IPS DF 19.7 (cell line): Measurements from ENCODE around the gene ZDHHC17.
"Not testable (repeated sequence)": the region's sequence is repeated elsewhere in the genome, so short reads cannot be mapped to it uniquely, and the experiment has no call there.

Source experiments
- DNase-seq: peaks from one replicate; pipeline ENCODE4 v3.0.0-alpha.2; 2013; ENCODE audit warnings: low read depth, low spot score

Gene ZDHHC17

GRCh38 chr12:76765598-76765997, 1.7 kb downstream of the ZDHHC17 start:
- DNase-seq: no peak

DNA sequence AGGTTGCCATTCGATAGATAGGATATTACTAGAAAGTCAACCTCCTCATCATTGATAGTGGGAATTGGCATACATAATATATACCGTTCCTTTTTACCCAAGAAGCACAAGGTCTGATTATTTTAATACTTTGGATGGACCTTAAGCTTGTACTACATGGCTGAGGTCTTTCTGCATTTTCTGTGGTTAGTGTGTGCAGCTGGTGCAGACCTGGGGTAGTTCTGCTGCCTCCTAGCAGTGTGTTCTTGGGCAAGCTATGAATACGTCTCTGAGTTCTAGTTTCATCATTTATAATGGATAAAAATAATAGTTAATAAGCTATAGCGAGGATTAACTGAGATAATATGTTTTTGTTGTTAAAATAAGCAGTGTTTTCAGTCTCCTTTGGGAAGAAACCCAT, 2.2 kb downstream of the ZDHHC17 start:
- DNase-seq: no peak

DNA sequence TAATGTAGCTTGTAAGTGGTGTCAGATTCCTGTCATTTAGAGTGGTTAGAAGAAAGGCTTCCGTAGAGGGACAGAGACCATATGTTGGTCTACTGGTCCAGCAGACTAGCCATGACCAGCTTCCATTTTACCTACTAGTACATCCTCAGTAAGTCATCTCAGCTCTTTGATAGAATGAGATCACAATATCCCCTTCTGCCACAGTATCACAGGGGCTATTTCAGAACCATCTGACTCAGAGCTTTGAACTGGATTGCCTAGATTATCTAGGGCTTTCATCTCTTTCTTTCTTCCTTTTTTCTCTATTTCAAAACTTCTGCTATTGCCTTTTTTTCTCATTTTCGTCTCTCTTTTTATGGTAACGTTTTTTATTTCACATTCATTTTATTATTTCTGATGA, 4.7 kb downstream of the ZDHHC17 start:
- DNase-seq: no peak

- DNase-seq: no peak
These were observed 13.9 kb downstream of the ZDHHC17 start for GRCh38 chr12:76777765-76778216.

- no peak for DNase-seq
These were observed 14.4 kb downstream of the ZDHHC17 start for GRCh38 chr12:76778364-76778763.

DNA sequence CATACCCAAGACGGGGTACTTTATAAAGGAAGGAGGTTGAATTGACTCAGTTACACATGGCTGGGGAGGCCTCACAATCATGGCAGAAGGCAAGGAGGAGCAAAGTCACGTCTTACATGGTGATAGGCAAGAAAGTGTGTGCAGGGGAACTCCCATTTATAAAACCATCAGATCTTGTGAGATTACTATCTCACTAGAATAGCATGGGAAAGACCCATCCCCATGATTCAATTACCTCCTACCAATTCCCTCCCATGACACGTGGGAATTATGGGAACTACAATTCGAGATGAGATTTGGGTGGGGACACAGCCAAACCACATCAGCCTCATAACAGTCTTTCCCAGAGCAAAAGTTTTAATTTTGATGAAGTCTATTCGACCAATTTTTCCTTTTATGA, 15.4 kb downstream of the ZDHHC17 start:
- DNase-seq: not testable (repeated sequence)

DNA sequence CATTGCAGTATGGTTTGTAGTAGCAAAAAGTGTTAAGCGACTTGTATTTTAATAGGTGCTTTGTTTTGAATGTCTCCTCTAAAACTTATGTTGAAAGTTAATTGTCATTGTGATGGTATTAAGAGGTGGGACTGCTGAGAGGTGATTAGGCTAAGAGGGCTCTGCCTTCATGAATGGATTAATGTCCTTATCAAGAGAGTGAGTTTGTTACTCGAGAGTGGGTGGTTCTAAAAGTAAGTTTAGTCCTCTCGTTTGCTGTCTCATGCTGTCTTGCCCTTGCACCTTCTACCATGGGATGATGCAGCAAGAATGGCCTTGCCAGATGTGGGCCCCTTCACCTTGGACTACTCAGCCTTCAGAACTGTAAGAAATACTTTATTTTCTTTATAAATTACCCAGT, 17.4 kb downstream of the ZDHHC17 start:
- DNase-seq: no peak

GRCh38 chr12:76782526-76782925, 18.6 kb downstream of the ZDHHC17 start:
- DNase-seq: no peak

DNA sequence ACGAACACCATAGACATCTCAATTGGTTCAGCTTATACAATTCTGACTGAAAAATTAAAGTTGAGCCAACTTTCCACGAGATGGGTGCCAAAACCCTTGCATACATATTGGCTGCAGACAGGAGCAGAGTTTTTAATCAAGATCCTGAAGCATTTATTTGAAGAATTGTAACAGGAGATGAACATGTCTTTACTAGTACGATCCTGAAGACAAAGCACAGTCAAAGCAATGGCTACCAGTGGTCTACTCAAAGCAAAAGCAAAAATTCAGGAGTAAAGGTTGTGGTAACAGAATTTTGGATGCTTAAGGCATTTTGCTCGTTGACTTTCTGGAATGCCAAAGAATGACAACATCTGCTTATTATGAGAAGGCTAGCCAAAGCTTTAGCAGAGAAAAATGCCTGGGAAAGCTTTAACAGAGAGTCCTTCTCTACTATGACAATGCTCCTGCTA, 20.7 kb downstream of the ZDHHC17 start:
- no peak for DNase-seq

GRCh38 chr12:76785407-76785806, 21.5 kb downstream of the ZDHHC17 start:
- DNase-seq: no peak

GRCh38 chr12:76786986-76787385, 23.1 kb downstream of the ZDHHC17 start:
- no peak for DNase-seq

DNA sequence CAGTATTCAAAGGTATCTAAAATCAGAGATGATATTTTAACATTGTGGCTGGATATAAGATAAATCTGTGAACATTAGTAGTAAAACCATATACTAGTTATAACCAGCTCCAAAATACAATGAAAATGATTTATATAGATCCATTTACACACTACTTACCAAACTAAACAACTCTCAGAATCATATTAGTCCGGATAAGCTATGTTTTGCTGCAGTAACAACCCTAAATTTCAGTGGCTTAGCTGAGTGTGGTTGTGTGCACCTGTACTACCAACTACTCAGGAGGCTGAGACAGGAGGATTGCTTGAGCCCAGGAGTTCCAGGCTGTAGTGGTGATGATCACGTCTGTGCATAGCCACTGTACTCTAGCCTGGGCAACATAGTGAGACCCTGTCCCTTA, 23.8 kb downstream of the ZDHHC17 start:
- DNase-seq: no peak

GRCh38 chr12:76789335-76790050, 25.6 kb downstream of the ZDHHC17 start:
- no peak for DNase-seq

GRCh38 chr12:76790564-76791552, 26.9 kb downstream of the ZDHHC17 start:
- DNase-seq: no peak

- no peak for DNase-seq
These were observed 28.9 kb downstream of the ZDHHC17 start for GRCh38 chr12:76792828-76793227.

- DNase-seq: no peak
These were observed 34.9 kb downstream of the ZDHHC17 start for GRCh38 chr12:76798864-76799263.

- no peak for DNase-seq
These were observed 35.4 kb downstream of the ZDHHC17 start for GRCh38 chr12:76799362-76799761.

GRCh38 chr12:76802060-76802459, 38.1 kb downstream of the ZDHHC17 start:
- DNase-seq: no peak

DNA sequence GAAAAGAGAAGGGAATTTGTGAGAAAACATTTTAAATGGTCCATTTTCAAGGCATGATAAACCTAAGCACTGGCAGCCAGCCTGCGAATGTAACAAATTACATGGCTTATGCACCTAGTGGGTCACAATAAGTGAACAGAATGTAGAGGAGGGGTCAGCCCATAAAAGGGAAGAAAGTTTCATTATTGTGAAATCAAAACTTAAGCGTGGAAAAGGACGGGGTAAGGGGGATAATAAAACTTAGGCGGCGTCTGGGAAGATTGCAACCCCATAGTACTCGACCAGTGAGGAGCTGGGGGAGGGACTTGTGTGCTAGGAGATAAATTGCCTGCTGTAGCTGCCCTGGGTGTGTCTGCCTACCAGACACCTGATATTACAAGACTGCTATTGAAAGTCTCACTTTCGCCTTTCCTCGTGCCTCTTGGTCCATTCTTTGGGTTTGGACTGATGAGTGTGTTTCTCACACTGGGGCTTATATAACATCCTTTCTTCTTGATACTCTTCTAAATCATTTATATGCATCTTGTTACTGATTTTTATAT, 40.6 kb downstream of the ZDHHC17 start:
- no peak for DNase-seq

DNA sequence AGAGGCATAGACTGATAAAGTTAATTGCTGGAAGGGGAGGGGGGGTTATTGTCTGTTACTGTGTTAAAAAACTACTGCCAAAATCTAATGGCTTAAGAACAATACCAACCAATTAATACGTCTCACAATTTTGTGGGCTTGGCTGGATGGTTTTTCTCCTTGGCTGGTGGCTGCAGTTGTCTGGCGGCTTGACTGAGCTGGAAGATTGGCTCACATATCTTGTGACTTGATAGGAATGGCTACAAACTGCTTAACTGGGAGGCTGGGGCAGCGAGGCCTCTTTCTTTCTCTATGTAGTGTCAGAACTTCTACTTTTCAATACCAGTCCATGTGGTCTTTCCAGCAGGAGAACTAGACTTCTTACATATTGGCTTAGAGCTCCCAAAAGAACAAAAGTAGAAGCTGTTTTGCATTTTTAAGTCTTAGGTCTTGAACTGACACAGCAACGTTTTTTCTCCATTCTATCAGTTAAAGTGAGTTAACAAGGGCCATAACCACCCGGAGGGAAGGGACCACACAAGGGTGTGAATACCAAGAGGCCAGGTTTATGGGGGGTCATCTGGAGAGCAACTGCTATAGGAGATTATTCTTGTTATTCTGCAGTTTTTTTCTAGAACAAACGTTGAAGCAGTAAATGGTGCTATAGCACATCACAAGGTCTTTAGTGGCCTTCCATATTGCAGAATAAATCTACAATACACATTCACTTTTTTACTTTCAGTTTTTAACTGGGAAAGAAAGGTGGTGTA, 46.9 kb downstream of the ZDHHC17 start:
- DNase-seq: no peak

- no peak for DNase-seq
These were observed 48.1 kb downstream of the ZDHHC17 start for GRCh38 chr12:76811976-76812375.

DNA sequence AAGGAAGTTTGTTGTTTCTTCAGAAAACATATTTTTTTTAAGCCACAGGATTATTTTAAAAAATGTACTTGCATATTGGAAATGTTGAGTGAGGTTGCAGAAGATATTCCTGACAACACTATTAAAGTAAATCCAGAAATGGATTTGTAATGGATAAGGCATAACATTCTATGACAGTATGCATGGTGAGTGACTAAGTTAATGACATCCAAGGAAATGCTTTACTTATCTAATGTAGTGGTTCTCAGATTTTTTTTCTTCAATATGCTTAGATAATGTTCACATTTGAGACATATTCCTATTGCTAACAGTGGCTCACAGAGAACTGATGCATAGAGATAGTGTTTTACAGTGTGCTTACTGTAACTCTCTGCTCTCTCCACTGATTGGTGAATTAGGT, 49.4 kb downstream of the ZDHHC17 start:
- DNase-seq: no peak
